GM12878 (cell line): Measurements from ENCODE around the gene HSPA12A. TPM values are rescaled to one million over a fixed set of nuclear protein-coding genes. Genes with fewer than 3 reads are reported as not detected.
A peak's percentile ranks its signal among the peaks of the same experiment; 100 is the strongest.

ENCODE experiments used
- ATAC-seq: fragments of 200-7000 bp; cut with Tn5 transposase; 3 replicates; pipeline ENCODE4 v1.9.1; 2020; ENCODE audit warnings: mild to moderate bottlenecking, moderate library complexity
- BruUV-seq: library from RNA; stranded (reverse); fragments of 400-500 nt; replicated peaks from 2 replicates; lab custom pipeline; 2021; lab: Mats Ljungman, UMichigan
- CTCF ChIA-PET: fragments of 300-600 bp; sonication (Branson Sonifier 250); formaldehyde crosslinking; extraction: SDS; loops from one replicate; lab custom pipeline; 2021; ENCODE audit warnings: inconsistent platforms; lab: Yijun Ruan, JAX
- POLR2A ChIA-PET: fragments of 350-600 bp; formaldehyde crosslinking; extraction: SDS; loops from one replicate; lab custom pipeline; 2021; ENCODE audit warnings: inconsistent platforms; lab: Charles Lee
- RAD21 ChIA-PET: fragments of 300-600 bp; sonication (Branson Sonifier 250); formaldehyde crosslinking; loops from one replicate; lab custom pipeline; 2023; ENCODE audit warnings: antibody characterized with exemption; ENCODE audit not compliant: unreplicated experiment; lab: Charles Lee
- SMC1A ChIA-PET: fragments of 300-600 bp; sonication (Branson Sonifier 250); formaldehyde crosslinking; loops from one replicate; lab custom pipeline; 2023; ENCODE audit not compliant: unreplicated experiment, uncharacterized antibody; lab: Charles Lee
- DNase-seq: peaks from one replicate; pipeline ENCODE4 v3.0.0-alpha.2; 2011; ENCODE audit warnings: low read depth, low spot score
- FAIRE-seq: peaks from 3 replicates; lab custom pipeline; 2011; peaks lifted over from hg19 to GRCh38; lab: Jason Lieb, UNC
- H2AFZ ChIP-seq: 2 replicates; pipeline ENCODE4 v1.6.0; 2011; ENCODE audit warnings: low read depth, low read length, control low read depth; ENCODE audit not compliant: control insufficient read depth
- H3K27ac ChIP-seq: 2 replicates; pipeline ENCODE4 v1.5.1; 2011; ENCODE audit warnings: control low read depth; ENCODE audit not compliant: control insufficient read depth, insufficient read depth
- H3K27me3 ChIP-seq, 2 experiments: replicated peaks in 1 of 2; 2 replicates each; pipeline versions ENCODE4 v1.6.0 to v1.6.1; 2011; ENCODE audit warnings: low read length in 1 of 2; ENCODE audit not compliant: control insufficient read depth in 2 of 2, insufficient read depth in 2 of 2
- H3K36me3 ChIP-seq, 2 experiments: 2 replicates each; pipeline ENCODE4 v1.5.1; 2011; ENCODE audit warnings: low read length in 1 of 2; ENCODE audit not compliant: control insufficient read depth in 2 of 2, insufficient read depth in 2 of 2
- H3K4me1 ChIP-seq: 2 replicates; pipeline ENCODE4 v1.6.1; 2011; ENCODE audit warnings: mild to moderate bottlenecking, low read length, moderate library complexity, mixed read lengths; ENCODE audit not compliant: control insufficient read depth, insufficient read depth
- H3K4me2 ChIP-seq: 2 replicates; pipeline ENCODE4 v1.6.0; 2011; ENCODE audit warnings: control low read depth; ENCODE audit not compliant: control insufficient read depth, insufficient read depth
- H3K4me3 ChIP-seq: fragments of 200-600 bp; sonication (generic); 2 replicates; pipeline ENCODE4 v1.5.1; 2016
- H3K79me2 ChIP-seq: 2 replicates; pipeline ENCODE4 v1.6.0; 2011; ENCODE audit warnings: low read length; ENCODE audit not compliant: control insufficient read depth, insufficient read depth
- H3K9ac ChIP-seq: 2 replicates; pipeline ENCODE4 v1.8.0; 2011; ENCODE audit warnings: low read length, control low read depth, mixed read lengths; ENCODE audit not compliant: control insufficient read depth, insufficient read depth
- H3K9me3 ChIP-seq: replicated peaks from 3 replicates; pipeline ENCODE4 v1.5.1; 2011; ENCODE audit warnings: mild to moderate bottlenecking, low read length; ENCODE audit not compliant: control insufficient read depth, insufficient read depth
- H4K20me1 ChIP-seq: 2 replicates; pipeline ENCODE4 v1.6.0; 2011; ENCODE audit not compliant: control insufficient read depth, insufficient read depth
- EED ChIP-seq: sonication (generic); IDR thresholded peaks from 2 replicates; pipeline ENCODE4 v1.6.1; 2016; ENCODE audit warnings: antibody characterized with exemption, low read depth
- EP300 ChIP-seq, 2 experiments: fragments of 150-350 bp in 1 of 2; IDR thresholded peaks; 2 replicates each; pipeline ENCODE4 v1.6.1; 2011 to 2012; ENCODE audit warnings: low read depth in 2 of 2, low read length in 2 of 2, borderline replicate concordance in 1 of 2, improper control_type of control experiment in 1 of 2, inconsistent platforms in 1 of 2; ENCODE audit not compliant: control insufficient read depth in 1 of 2
- EZH2 ChIP-seq: IDR thresholded peaks from 2 replicates; pipeline ENCODE4 v1.6.1; 2012; ENCODE audit warnings: low read depth, mild to moderate bottlenecking, control low read depth, inconsistent platforms, low read length, borderline replicate concordance; ENCODE audit not compliant: control insufficient read depth
- RB1 ChIP-seq: fragments of 450-650 bp; formaldehyde crosslinking; IDR thresholded peaks from 2 replicates; pipeline ENCODE4 v1.6.1; 2017; ENCODE audit warnings: mild to moderate bottlenecking, borderline replicate concordance
- RUNX3 ChIP-seq: IDR thresholded peaks from 2 replicates; pipeline ENCODE4 v1.6.1; 2012; ENCODE audit warnings: low read length, inconsistent platforms
- TCF7 ChIP-seq: IDR thresholded peaks from 2 replicates; pipeline ENCODE4 v1.6.1; 2014; ENCODE audit warnings: antibody characterized with exemption, borderline replicate concordance
- WGBS: methylation state at CpG from one replicate; pipeline ENCODE4 v1.1.6; 2016; ENCODE audit warnings: low lambda C conversion rate; ENCODE audit not compliant: insufficient replicate concordance, insufficient coverage; ENCODE audit errors: missing lambda C conversion rate; 5-methylcytosine and 5-hydroxymethylcytosine counted together
- in situ Hi-C: fragments of 300-500 bp; cut with MboI; formaldehyde crosslinking; loops from 9 replicates; pipeline ENCODE4 v1.14.3; 2018; ENCODE audit warnings: mixed read lengths
- intact Hi-C: fragments of 100-400 bp; cut with micrococcal nuclease; formaldehyde crosslinking; loops from one replicate; pipeline ENCODE4 v1.14.2; 2022; ENCODE audit not compliant: unreplicated experiment
- polyA plus RNA-seq, 11 experiments: library from polyadenylated mRNA; depleted of rRNA in 4 of 11; unstranded in 6 of 11; stranded (reverse) in 5 of 11; fragments of >200 nt; fragmentation: Nextera tagmentation in 4 of 11; fragmentation: Illumina TruSeq in 1 of 11; extraction: Ambion mirVana in 4 of 11; extraction: Trizol in 1 of 11; gene quantifications; 1 replicate in 1 of 11; 2 replicates in 10 of 11; pipeline versions ENCODE4 v1.2.1 to v1.2.3, GENCODE V29; 2011 to 2016; ENCODE audit warnings: inconsistent platforms in 2 of 11, missing spikeins in 2 of 11, low read depth in 1 of 11
- total RNA-seq, 4 experiments: library from RNA; depleted of rRNA in 3 of 4; stranded (reverse); fragments of >200 nt in 3 of 4; fragmentation: Illumina TruSeq in 1 of 4; extraction: Trizol in 1 of 4; gene quantifications; 2 replicates each; pipeline versions ENCODE4 v1.2.1 to v1.2.3, GENCODE V29; 2013 to 2021
- TF ChIP-seq, protein P1 (sequence below): fragments of 450-650 bp; formaldehyde crosslinking; IDR thresholded peaks from 2 replicates; pipeline ENCODE4 v1.4.0; 2020; ENCODE audit warnings: mild to moderate bottlenecking, moderate library complexity
- TF ChIP-seq, protein P2 (sequence below): IDR thresholded peaks from 2 replicates; pipeline ENCODE4 v1.6.1; 2012; ENCODE audit warnings: low read length, inconsistent platforms

The HSPA12A gene
- total and polyA plus RNA-seq, 10 of the 15 experiments (the other 5 are each of a cell fraction or from before 2014, with no cell fraction given) = 0.90 to 20.2 (median 2.8) TPM

DNA sequence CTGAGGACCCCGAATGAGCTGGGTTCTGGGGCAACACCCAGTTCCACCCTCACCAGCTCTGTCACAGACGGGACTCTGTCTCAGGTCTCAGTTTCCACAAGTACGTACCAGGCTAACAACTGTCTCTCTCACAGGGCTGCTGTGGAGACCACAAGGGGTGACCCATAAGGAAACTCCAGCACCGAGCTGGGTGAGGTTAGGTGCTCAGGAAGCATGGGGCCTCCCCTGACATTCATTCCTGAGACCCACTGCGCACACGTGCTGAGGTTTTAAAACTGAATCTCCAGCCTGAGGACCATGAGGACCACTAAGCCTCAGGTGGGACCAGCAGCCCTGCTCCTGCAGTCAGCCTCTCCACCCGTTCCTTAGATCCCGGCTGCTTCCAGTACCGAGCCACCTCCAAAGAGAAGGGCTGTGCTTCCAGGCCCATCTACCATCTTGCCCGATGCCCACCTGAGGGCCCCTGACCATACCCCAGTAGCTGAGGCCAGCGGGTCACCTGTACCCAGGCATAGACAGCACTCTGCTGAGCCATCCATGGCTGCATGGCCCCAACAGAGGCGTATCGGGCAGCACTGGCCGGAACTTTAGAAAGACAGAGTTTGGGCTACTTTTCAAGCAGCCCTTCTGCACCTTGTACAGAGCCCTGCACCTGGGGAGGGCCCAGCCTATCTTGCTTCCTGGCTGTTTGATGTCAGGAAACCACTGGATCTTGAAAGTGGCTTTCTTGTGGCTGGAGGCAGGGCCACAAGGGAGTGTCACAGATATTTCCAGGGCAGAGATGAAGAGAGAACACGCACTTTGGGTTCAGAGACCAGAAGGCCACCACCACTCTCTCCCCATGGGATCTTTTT is 18.7 kb downstream of the HSPA12A start:
- H3K9ac ChIP-seq = no peak overlapping the region
- ChIA-PET POLR2A (no interaction called here), CTCF (no interaction called here), SMC1A (no interaction called here), RAD21 (no interaction called here)
- in situ Hi-C loops (no loop called here), intact Hi-C loops (no loop called here)
- H4K20me1 ChIP-seq = no peaks in the 10 kb centered on the region
- H3K9me3 ChIP-seq = no peaks in the 10 kb centered on the region
- FAIRE-seq = no peak
- H3K4me1 ChIP-seq = no peaks in the 10 kb centered on the region
- TF ChIP-seq RUNX3 = peak; percentile 66
- TF ChIP-seq RB1 = no peak
- peak; percentile 39; the same call in 1 of the 2 replicates for TF ChIP-seq TCF7
- no peak for TF ChIP-seq EP300 (IDR thresholded peaks at IDR 0.05; ENCODE audit: borderline replicate concordance in 1 of 2, control insufficient read depth in 1 of 2, low read depth in 2 of 2, low read length in 2 of 2)
- no peaks in the 10 kb centered on the region for H3K36me3 ChIP-seq
- H3K4me2 ChIP-seq = no peak overlapping the region
- H3K4me3 ChIP-seq = no peak overlapping the region
- H3K27me3 ChIP-seq = peaks cover 0 to 4% of the 10 kb centered on the region in 2 experiments
- BruUV-seq = no TSS peak
- DNase-seq = no peak
- H3K27ac ChIP-seq = no peak overlapping the region
- no peak for ATAC-seq
- H2AFZ ChIP-seq = no peak overlapping the region
- WGBS = 31% methylated on average over 15 of the region's 15 CpGs
- H3K79me2 ChIP-seq = no peaks in the 10 kb centered on the region

DNA sequence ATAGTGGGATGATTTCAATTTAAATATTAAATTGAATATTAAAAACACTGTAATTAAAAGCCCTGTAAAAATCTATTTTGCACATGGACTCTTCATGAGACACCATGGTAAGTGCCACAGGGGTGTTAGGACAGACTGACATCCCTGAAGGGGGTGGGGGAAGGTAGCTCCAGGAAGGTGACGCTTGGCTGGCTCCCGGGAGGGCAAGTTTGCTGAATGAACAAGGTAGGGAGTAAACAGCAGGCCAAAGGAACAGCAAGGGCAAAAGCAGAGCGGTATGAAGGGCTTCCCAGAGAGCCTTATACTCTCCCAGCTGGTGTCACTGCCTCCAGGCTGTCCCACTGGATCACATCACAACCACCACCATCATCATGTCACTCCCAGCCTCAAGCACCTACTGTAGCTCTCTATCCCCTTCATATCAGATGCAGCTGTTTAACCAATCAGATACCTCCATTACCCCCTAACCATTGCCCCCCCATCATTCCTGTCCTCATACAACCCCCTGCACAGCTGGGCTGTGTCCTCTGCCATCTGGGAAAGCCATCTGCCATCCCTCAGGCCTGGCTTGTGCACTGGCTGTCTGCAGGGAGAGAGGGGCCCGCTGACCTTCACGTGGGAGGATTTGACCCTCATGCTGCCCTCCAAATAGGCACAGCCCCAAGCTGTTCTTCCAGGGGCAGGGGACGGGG is 19.5 kb downstream of the HSPA12A start:
- ChIA-PET CTCF (no interaction called here), POLR2A (no interaction called here), SMC1A (no interaction called here)

More for the DNA sequence above, 19.5 kb downstream of the HSPA12A start:
- BruUV-seq = no TSS peak
- H3K9ac ChIP-seq = no peak overlapping the region
- H3K27ac ChIP-seq = no peak overlapping the region
- in situ Hi-C loops = no loop called here
- WGBS = 22% methylated on average over 6 of the region's 6 CpGs
- TF ChIP-seq, protein P1, sequence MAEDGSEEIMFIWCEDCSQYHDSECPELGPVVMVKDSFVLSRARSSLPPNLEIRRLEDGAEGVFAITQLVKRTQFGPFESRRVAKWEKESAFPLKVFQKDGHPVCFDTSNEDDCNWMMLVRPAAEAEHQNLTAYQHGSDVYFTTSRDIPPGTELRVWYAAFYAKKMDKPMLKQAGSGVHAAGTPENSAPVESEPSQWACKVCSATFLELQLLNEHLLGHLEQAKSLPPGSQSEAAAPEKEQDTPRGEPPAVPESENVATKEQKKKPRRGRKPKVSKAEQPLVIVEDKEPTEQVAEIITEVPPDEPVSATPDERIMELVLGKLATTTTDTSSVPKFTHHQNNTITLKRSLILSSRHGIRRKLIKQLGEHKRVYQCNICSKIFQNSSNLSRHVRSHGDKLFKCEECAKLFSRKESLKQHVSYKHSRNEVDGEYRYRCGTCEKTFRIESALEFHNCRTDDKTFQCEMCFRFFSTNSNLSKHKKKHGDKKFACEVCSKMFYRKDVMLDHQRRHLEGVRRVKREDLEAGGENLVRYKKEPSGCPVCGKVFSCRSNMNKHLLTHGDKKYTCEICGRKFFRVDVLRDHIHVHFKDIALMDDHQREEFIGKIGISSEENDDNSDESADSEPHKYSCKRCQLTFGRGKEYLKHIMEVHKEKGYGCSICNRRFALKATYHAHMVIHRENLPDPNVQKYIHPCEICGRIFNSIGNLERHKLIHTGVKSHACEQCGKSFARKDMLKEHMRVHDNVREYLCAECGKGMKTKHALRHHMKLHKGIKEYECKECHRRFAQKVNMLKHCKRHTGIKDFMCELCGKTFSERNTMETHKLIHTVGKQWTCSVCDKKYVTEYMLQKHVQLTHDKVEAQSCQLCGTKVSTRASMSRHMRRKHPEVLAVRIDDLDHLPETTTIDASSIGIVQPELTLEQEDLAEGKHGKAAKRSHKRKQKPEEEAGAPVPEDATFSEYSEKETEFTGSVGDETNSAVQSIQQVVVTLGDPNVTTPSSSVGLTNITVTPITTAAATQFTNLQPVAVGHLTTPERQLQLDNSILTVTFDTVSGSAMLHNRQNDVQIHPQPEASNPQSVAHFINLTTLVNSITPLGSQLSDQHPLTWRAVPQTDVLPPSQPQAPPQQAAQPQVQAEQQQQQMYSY = no peak
- TF ChIP-seq EZH2 (no peak), EED (no peak)
- TF ChIP-seq, protein P2, sequence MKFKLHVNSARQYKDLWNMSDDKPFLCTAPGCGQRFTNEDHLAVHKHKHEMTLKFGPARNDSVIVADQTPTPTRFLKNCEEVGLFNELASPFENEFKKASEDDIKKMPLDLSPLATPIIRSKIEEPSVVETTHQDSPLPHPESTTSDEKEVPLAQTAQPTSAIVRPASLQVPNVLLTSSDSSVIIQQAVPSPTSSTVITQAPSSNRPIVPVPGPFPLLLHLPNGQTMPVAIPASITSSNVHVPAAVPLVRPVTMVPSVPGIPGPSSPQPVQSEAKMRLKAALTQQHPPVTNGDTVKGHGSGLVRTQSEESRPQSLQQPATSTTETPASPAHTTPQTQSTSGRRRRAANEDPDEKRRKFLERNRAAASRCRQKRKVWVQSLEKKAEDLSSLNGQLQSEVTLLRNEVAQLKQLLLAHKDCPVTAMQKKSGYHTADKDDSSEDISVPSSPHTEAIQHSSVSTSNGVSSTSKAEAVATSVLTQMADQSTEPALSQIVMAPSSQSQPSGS = no peak
- TF ChIP-seq, all 136 proteins: peak for 0
- Histone ChIP-seq H3K27me3 (peaks cover 0 to 4% of the 10 kb centered on the region in 2 experiments), H3K79me2 (no peaks in the 10 kb centered on the region), H4K20me1 (no peaks in the 10 kb centered on the region), H3K4me1 (no peaks in the 10 kb centered on the region), H2AFZ (no peak overlapping the region), H3K4me2 (no peak overlapping the region), H3K36me3 (no peaks in the 10 kb centered on the region), H3K9me3 (no peaks in the 10 kb centered on the region), H3K4me3 (no peak overlapping the region)
- RAD21 ChIA-PET = no interaction called here
- ATAC-seq (no peak), DNase-seq (no peak), FAIRE-seq (no peak)
- intact Hi-C loops = no loop called here
